ENCODE data around the gene ARFRP1. TPM values are rescaled to one million over a fixed set of nuclear protein-coding genes. Genes with fewer than 3 reads are reported as not detected.

ARFRP1 gene
- total and polyA plus RNA-seq, 8 donors: 13.9 to 47.7 (median 22.8) TPM

- TF ChIP-seq, protein P1, sequence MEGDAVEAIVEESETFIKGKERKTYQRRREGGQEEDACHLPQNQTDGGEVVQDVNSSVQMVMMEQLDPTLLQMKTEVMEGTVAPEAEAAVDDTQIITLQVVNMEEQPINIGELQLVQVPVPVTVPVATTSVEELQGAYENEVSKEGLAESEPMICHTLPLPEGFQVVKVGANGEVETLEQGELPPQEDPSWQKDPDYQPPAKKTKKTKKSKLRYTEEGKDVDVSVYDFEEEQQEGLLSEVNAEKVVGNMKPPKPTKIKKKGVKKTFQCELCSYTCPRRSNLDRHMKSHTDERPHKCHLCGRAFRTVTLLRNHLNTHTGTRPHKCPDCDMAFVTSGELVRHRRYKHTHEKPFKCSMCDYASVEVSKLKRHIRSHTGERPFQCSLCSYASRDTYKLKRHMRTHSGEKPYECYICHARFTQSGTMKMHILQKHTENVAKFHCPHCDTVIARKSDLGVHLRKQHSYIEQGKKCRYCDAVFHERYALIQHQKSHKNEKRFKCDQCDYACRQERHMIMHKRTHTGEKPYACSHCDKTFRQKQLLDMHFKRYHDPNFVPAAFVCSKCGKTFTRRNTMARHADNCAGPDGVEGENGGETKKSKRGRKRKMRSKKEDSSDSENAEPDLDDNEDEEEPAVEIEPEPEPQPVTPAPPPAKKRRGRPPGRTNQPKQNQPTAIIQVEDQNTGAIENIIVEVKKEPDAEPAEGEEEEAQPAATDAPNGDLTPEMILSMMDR (IDR thresholded peaks at IDR 0.05): no peak
- H3K4me3 ChIP-seq: no peak overlapping the region
- DNase-seq (no peak), FAIRE-seq (no peak), ATAC-seq (no peak)
- H3K9me3 ChIP-seq: no peaks in the 10 kb centered on the region
- no peaks in the 10 kb centered on the region for H3K27me3 ChIP-seq
- H3K36me3 ChIP-seq: peaks cover 0 to 3% (median 0%) of the 10 kb centered on the region in 3 donors
- WGBS, 2 donors: 100% methylated on average over 1 to 2 of the region's 2 CpGs
- intact Hi-C loops (cut with DNase I): no loop called here
- H3K27ac ChIP-seq: no peak overlapping the region
- H3K4me1 ChIP-seq: no peaks in the 10 kb centered on the region
Measured at GRCh38 chr20:63718996-63719395, 11.2 kb upstream of the ARFRP1 start.

DNA sequence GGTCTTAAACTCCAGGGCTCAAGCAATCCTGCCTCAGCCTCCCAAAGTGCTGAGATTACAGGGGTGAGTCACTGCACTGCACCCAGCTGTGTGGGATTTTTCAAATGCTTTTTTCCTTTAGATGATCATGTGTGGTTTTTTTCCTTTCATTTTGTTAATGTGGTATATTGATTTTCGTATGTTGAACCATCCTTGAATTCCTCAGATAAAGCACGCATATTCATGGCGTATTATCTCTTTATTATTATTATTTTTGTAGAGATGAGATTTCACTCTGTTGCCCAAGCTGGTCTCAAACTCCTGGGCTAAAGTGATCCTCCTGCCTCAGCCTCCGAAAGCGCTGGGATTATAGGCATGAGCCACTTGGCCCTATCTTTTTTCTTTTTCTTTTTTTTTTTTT lies 7.1 kb upstream of the ARFRP1 start:
- TF ChIP-seq, protein P1 (IDR thresholded peaks at IDR 0.05): no peak
- H3K9me3 ChIP-seq: no peaks in the 10 kb centered on the region
- ATAC-seq (no peak), DNase-seq (no peak), FAIRE-seq (no peak)
- no peak overlapping the region for H3K27ac ChIP-seq
- no peak overlapping the region for H3K4me3 ChIP-seq
- WGBS, 2 donors: 96 to 98% methylated on average over 5 of the region's 5 CpGs
- intact Hi-C loops (cut with DNase I): no loop called here
- H3K27me3 ChIP-seq: no peaks in the 10 kb centered on the region
- no peaks in the 10 kb centered on the region for H3K4me1 ChIP-seq
- peaks cover 2 to 8% (median 4%) of the 10 kb centered on the region in 3 donors for H3K36me3 ChIP-seq

DNA sequence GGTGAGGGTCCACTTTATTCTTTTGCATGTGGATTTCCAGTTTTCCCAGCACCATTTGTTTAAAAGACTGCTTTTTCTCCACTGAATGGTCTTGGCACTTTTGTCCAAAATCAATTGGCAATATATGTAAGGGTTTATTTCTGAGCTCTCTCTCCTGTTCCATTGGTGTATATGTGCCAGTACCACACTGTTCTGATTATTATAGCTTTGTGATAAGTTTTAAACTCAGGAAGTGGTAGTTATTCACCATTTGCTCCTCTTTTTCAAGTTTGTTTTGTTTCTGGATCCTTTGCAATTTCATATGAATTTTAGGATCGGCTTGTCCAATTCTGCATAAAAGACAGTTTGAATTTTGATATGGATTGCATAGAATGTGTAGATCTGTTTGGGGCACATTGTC lies 4.4 kb upstream of the ARFRP1 start:
- peaks cover 0 to 10% (median 0%) of the 10 kb centered on the region in 3 donors for H3K4me1 ChIP-seq
- TF ChIP-seq, protein P1 (IDR thresholded peaks at IDR 0.05): no peak
- H3K36me3 ChIP-seq: peaks cover 2 to 5% (median 4%) of the 10 kb centered on the region in 3 donors
- DNase-seq (no peak), FAIRE-seq (no peak), ATAC-seq (no peak)
- no peaks in the 10 kb centered on the region for H3K9me3 ChIP-seq
- WGBS, 2 donors: 93 to 98% methylated on average over 1 of the region's 1 CpG
- H3K27ac ChIP-seq: no peak overlapping the region
- H3K4me3 ChIP-seq: no peak overlapping the region
- intact Hi-C loops (cut with DNase I): no loop called here
- H3K27me3 ChIP-seq: no peaks in the 10 kb centered on the region

GRCh38 chr20:63711085-63711645 lies 3.4 kb upstream of the ARFRP1 start:
- FAIRE-seq (no peak), ATAC-seq (no peak)
- H3K36me3 ChIP-seq: peaks cover 2 to 5% (median 4%) of the 10 kb centered on the region in 3 donors

DNA sequence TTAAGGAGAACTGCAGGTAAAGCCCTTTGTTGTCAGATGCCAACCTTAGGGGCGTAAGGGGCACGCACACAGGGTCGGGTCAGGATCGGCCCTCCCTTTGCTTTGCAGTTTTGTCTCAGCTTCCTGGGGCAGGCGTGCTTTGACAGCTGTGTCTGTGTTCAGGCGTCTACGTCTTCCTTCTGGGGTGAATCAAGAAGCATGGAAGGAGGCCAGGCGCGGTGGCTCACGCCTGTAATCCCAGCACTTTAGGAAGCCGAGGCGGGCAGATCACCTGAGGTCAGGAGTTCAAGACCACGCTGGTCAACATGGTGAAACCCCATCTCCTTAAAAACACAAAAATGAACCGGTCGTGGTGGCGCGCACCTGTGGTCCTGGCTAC lies 1.4 kb upstream of the ARFRP1 start:
- intact Hi-C loops (cut with DNase I): no loop called here
- peaks cover 0 to 16% (median 6%) of the 10 kb centered on the region in 3 donors for H3K4me1 ChIP-seq
- DNase-seq: peak in 1 of 6 donors; percentile 18
- no peak for FAIRE-seq
- H3K27ac ChIP-seq: no peak overlapping the region
- WGBS, 2 donors: 84 to 92% methylated on average over 17 of the region's 17 CpGs
- peak overlapping the region in 1 of 4 donors; percentile 97 for H3K4me3 ChIP-seq
- no peak for ATAC-seq
- no peaks in the 10 kb centered on the region for H3K27me3 ChIP-seq
- no peaks in the 10 kb centered on the region for H3K9me3 ChIP-seq
- peaks cover 4 to 9% (median 5%) of the 10 kb centered on the region in 3 donors for H3K36me3 ChIP-seq
- TF ChIP-seq, protein P1 (IDR thresholded peaks at IDR 0.05): no peak

More at GRCh38 chr20:63711085-63711645, 3.4 kb upstream of the ARFRP1 start:
- 81% methylated on average over 12 of the region's 12 CpGs for WGBS, 2 donors
- TF ChIP-seq, protein P1 (IDR thresholded peaks at IDR 0.05): no peak
- H3K4me1 ChIP-seq: peaks cover 0 to 15% (median 6%) of the 10 kb centered on the region in 3 donors
- DNase-seq: no peak
- H3K27me3 ChIP-seq: no peaks in the 10 kb centered on the region
- intact Hi-C loops (cut with DNase I): no loop called here
- H3K4me3 ChIP-seq: no peak overlapping the region
- H3K27ac ChIP-seq: no peak overlapping the region
- H3K9me3 ChIP-seq: no peaks in the 10 kb centered on the region

All from pancreas (tissue), 10 donors.